Chondrocyte (in vitro differentiated cells): ENCODE results near the gene CARD18. TPM values are rescaled to one million over a fixed set of nuclear protein-coding genes. Genes with fewer than 3 reads are reported as not detected.
A peak's percentile ranks its signal among the peaks of the same experiment; 100 is the strongest.

Source experiments
- DNase-seq: peaks from one replicate; pipeline ENCODE4 v3.0.0; 2021; ENCODE audit warnings: mixed read lengths, low spot score
- H3K27ac Mint-ChIP-seq: one replicate; pipeline ENCODE4 v1.8.0; 2021; ENCODE audit warnings: mild to moderate bottlenecking, moderate library complexity, mixed read lengths; ENCODE audit not compliant: unreplicated experiment
- H3K27me3 Mint-ChIP-seq: 2 replicates; pipeline ENCODE4 v1.8.0; 2021; ENCODE audit warnings: low read depth, mixed read lengths
- H3K36me3 Mint-ChIP-seq: 2 replicates; pipeline ENCODE4 v1.8.0; 2021; ENCODE audit warnings: low read depth, mixed read lengths
- H3K4me1 Mint-ChIP-seq: 2 replicates; pipeline ENCODE4 v1.8.0; 2021; ENCODE audit warnings: low read depth, mild to moderate bottlenecking, mixed read lengths
- H3K4me3 Mint-ChIP-seq: one replicate; pipeline ENCODE4 v1.8.0; 2021; ENCODE audit warnings: mild to moderate bottlenecking, moderate library complexity, mixed read lengths; ENCODE audit not compliant: unreplicated experiment
- H3K9me3 Mint-ChIP-seq: 2 replicates; pipeline ENCODE4 v1.8.0; 2021; ENCODE audit warnings: low read depth, mixed read lengths
- total RNA-seq: library from RNA; stranded (reverse); gene quantifications from 3 replicates; pipeline ENCODE4 v1.2.1, GENCODE V29; 2021
- TF ChIP-seq, protein P1 (sequence below): fragments of 200-600 bp; sonication (generic); IDR thresholded peaks from 2 replicates; pipeline ENCODE4 v1.5.0; 2021; ENCODE audit warnings: antibody characterized with exemption, mild to moderate bottlenecking, moderate library complexity

CARD18 gene
- total RNA-seq, 1 donor from 2014 or later = not detected

DNA sequence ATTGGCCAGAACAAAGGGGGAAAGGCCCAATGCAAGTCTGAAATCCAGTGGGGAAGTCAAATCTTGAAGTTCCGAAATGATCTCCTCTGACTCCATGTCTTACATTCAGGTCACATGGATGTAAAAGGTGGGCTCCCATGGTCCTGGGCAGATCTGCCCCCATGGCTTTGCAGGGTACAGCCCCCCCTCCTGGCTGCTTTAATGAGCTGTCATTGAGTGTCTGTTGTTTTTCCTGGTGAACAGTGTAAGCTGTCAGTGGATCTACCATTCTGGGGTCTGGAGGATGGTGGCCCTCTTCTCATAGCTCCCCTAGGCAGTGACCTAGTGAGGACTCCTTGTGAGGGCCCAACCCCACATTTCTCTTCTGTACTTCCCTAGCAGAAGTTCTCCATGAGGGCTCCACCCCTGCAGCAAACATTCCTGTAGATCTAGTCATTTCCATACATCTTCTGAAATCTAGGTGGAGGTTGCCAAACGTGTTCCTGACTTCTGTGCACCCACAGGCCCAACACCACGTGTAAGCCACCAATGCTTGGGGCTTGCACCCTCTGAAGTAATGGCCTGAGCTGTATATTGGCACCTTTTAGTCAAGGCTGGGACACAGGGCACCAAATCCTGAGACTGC is 9.3 kb downstream of the CARD18 start:
- H3K27me3 Mint-ChIP-seq = no peaks in the 10 kb centered on the region
- no peak overlapping the region for H3K4me3 Mint-ChIP-seq
- no peak for DNase-seq
- no peak overlapping the region for H3K27ac Mint-ChIP-seq
- peaks cover 3% of the 10 kb centered on the region for H3K36me3 Mint-ChIP-seq
- TF ChIP-seq, protein P1, sequence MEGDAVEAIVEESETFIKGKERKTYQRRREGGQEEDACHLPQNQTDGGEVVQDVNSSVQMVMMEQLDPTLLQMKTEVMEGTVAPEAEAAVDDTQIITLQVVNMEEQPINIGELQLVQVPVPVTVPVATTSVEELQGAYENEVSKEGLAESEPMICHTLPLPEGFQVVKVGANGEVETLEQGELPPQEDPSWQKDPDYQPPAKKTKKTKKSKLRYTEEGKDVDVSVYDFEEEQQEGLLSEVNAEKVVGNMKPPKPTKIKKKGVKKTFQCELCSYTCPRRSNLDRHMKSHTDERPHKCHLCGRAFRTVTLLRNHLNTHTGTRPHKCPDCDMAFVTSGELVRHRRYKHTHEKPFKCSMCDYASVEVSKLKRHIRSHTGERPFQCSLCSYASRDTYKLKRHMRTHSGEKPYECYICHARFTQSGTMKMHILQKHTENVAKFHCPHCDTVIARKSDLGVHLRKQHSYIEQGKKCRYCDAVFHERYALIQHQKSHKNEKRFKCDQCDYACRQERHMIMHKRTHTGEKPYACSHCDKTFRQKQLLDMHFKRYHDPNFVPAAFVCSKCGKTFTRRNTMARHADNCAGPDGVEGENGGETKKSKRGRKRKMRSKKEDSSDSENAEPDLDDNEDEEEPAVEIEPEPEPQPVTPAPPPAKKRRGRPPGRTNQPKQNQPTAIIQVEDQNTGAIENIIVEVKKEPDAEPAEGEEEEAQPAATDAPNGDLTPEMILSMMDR = no peak
- H3K4me1 Mint-ChIP-seq = no peaks in the 10 kb centered on the region
- peaks cover 20% of the 10 kb centered on the region for H3K9me3 Mint-ChIP-seq

DNA sequence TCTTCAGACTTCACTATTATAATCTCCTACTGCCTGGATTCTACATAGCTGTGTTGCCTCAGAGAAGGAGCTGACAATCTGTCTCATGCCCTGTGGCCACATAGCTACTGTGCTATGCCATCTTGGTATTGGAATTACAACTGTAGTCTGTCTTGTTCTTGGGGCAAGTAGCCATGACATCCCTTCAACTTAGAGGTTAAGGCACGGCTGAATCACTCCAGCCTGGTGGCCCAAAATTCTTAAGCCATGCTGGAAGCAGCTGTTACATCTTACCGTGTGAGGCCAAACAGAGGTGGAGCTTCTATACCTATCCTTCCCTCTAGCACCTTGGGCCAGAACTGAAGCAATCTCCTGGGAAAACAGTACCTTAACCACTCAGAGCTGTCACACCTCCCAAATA is 14.8 kb downstream of the CARD18 start:
- no peak overlapping the region for H3K4me3 Mint-ChIP-seq
- H3K36me3 Mint-ChIP-seq = peaks cover 2% of the 10 kb centered on the region
- no peaks in the 10 kb centered on the region for H3K4me1 Mint-ChIP-seq
- no peak overlapping the region for H3K27ac Mint-ChIP-seq
- H3K27me3 Mint-ChIP-seq = peaks cover 11% of the 10 kb centered on the region
- TF ChIP-seq, protein P1 = no peak
- DNase-seq = no peak
- H3K9me3 Mint-ChIP-seq = peaks cover 12% of the 10 kb centered on the region

DNA sequence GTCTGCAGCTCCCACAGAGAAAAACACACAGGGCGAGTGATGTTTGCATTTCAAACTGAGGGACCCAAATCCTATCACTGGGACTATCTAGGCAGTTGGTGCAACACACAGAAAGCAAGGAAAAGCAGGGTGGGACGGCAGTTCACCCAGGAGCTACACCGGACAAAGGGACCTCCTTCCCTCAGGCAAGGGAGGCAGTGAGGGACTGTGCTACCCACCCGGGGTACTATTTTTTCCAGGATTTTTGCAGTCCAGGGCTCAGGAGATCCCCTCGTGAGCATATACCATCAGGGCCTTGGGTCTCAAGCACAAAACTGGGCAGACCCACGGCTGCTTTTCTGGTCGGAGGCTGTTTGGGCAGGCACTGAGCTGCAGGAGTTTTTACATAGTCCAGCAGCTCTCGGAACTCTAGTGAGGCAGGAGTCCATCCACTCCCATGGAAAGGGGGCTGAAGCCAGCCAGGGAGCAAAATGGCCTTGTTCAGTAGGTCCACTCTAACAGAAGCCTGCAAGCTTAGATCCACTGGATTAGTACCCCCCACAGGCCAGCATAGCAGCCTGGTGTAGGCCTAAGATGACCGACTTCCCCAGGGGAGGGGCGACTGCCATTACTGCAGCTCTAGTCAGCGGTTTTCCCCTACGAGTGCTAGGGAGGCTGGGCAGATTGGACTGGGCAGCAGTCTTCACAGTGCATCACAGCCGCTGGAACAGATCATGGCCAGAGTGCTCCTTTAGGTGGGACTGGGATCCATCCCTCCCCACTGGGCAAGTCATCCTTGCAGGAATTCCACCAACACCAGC is 28.2 kb downstream of the CARD18 start:
- H3K4me1 Mint-ChIP-seq = peaks cover 3% of the 10 kb centered on the region
- peaks cover 17% of the 10 kb centered on the region for H3K27me3 Mint-ChIP-seq
- DNase-seq = peak; percentile 74
- no peaks in the 10 kb centered on the region for H3K36me3 Mint-ChIP-seq
- H3K27ac Mint-ChIP-seq = no peak overlapping the region
- H3K9me3 Mint-ChIP-seq = no peaks in the 10 kb centered on the region
- TF ChIP-seq, protein P1 = no peak
- no peak overlapping the region for H3K4me3 Mint-ChIP-seq

DNA sequence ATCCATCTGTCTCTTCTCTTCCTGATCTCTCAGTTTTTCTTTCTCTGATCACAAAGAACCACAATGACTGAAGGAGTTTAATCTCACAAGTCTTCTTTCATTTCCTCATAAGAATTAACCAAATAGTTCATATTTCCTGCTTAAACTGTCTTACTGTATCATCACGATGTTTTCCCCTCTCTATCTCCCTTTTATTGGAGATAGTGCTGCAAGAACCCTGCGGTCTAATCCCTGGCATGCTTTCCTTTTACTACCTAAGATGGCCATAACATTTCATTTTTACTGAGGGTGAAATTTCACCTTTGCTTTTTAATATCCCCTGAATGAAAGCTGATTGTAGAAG is 28.9 kb downstream of the CARD18 start:
- H3K4me3 Mint-ChIP-seq = no peak overlapping the region
- DNase-seq = no peak
- TF ChIP-seq, protein P1 = no peak
- H3K36me3 Mint-ChIP-seq = no peaks in the 10 kb centered on the region
- no peak overlapping the region for H3K27ac Mint-ChIP-seq
- H3K27me3 Mint-ChIP-seq = peaks cover 10% of the 10 kb centered on the region
- no peaks in the 10 kb centered on the region for H3K9me3 Mint-ChIP-seq
- peaks cover 3% of the 10 kb centered on the region for H3K4me1 Mint-ChIP-seq

DNA sequence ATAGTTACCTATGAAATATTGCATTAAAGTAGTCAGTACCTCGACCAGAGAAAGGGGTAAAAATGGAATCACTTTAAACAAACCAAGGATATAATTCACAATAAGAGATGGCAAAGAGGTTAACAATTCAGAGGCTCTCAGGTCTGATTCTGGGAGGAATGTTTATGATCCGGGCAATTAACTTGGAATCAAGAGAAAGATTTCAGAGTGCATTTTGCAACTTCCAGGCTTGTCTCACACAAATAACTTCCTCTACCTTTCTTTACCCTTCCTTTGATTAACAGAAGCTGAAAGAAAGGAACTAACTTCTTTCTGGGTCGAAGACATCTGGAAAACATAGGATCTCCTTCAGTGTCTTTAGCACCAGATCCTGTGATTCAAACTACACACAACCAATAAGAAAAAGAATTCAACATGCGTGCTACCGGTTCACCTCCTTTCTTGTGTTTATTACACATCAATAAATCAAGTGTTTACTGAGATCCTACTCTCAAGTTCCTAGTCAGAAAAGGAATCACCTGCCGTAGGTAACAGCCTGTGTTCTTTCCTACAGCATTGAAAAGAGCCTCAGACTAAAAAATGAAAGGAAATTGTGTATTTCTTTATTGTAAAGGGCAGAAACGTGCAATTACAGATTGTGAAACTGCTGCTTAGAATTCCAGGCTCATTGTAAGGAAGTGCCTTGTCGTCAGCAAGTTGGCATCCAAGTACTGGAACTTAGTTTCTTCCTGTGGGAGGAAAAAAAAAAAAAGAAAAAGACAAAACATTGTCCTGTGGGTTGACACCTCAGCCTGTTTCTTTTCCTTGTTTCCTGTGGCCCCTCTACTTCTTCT is 29.5 kb downstream of the CARD18 start:
- no peaks in the 10 kb centered on the region for H3K36me3 Mint-ChIP-seq
- H3K4me3 Mint-ChIP-seq = no peak overlapping the region
- no peak for DNase-seq
- H3K27ac Mint-ChIP-seq = no peak overlapping the region
- H3K4me1 Mint-ChIP-seq = peaks cover 2% of the 10 kb centered on the region
- TF ChIP-seq, protein P1 = no peak
- peaks cover 10% of the 10 kb centered on the region for H3K27me3 Mint-ChIP-seq
- no peaks in the 10 kb centered on the region for H3K9me3 Mint-ChIP-seq
